Stomach (tissue), 9 donors: ENCODE data around the gene TWF2. TPM values are rescaled to one million over a fixed set of nuclear protein-coding genes. Genes with fewer than 3 reads are reported as not detected.

Experiments
- DNase-seq, 2 donors: peaks; one replicate each; pipeline versions ENCODE4 v3.0.0 to v3.0.0-alpha.2; 2013 to 2019
- H3K27ac ChIP-seq, 5 donors: fragments of 200-600 bp in 4 of 5; sonication (generic) in 4 of 5; one replicate each; pipeline ENCODE4 v1.5.1; 2013 to 2019; ENCODE audit warnings: mild to moderate bottlenecking in 1 of 5, moderate library complexity in 1 of 5
- H3K27me3 ChIP-seq, 3 donors: fragments of 200-600 bp; sonication (generic); one replicate each; pipeline ENCODE4 v1.5.1; 2017 to 2019; ENCODE audit warnings: mixed run types in 1 of 3
- H3K36me3 ChIP-seq, 4 donors: fragments of 200-600 bp; sonication (generic); 1 replicate in 3 of 4; 2 replicates in 1 of 4; pipeline ENCODE4 v1.5.1; 2016 to 2019
- H3K4me1 ChIP-seq, 4 donors: fragments of 200-600 bp; sonication (generic); one replicate each; pipeline ENCODE4 v1.5.1; 2016 to 2019
- H3K4me3 ChIP-seq, 4 donors: fragments of 200-600 bp; sonication (generic) in 3 of 4; one replicate each; pipeline ENCODE4 v1.5.1; 2016 to 2019; ENCODE audit warnings: mild to moderate bottlenecking in 1 of 4
- H3K9me3 ChIP-seq, 4 donors: fragments of 200-600 bp; sonication (generic); one replicate each; pipeline ENCODE4 v1.5.1; 2016 to 2019
- EP300 ChIP-seq: sonication (generic); formaldehyde crosslinking; IDR thresholded peaks from one replicate; pipeline ENCODE4 v1.6.1; 2017; ENCODE audit warnings: antibody characterized with exemption
- POLR2A ChIP-seq, 4 donors: fragments of 450-650 bp; IDR thresholded peaks; one replicate each; pipeline ENCODE4 v1.6.1; 2016; ENCODE audit warnings: antibody characterized with exemption in 4 of 4, control low read depth in 2 of 4, mild to moderate bottlenecking in 1 of 4, moderate library complexity in 1 of 4
- POLR2AphosphoS5 ChIP-seq, 3 donors: sonication (generic); formaldehyde crosslinking; IDR thresholded peaks; one replicate each; pipeline ENCODE4 v1.6.1; 2016; ENCODE audit warnings: antibody characterized with exemption in 3 of 3
- WGBS, 5 donors: extraction: QIAGEN DNeasy Blood & Tissue Kit in 3 of 5; methylation state at CpG; one replicate each; pipeline versions ENCODE4 v1.1.5 to v1.1.7; 2013 to 2018; 5-methylcytosine and 5-hydroxymethylcytosine counted together
- intact Hi-C: fragments of 100-400 bp; cut with DNase I; formaldehyde crosslinking; loops from one replicate; pipeline ENCODE4 v1.15.1; 2023; ENCODE audit warnings: low total_unique reads
- polyA plus RNA-seq, 3 donors: library from polyadenylated mRNA; stranded (reverse); fragments of 200-250 nt; gene quantifications; one replicate each; pipeline ENCODE4 v1.2.3, GENCODE V29; 2013
- total RNA-seq, 5 donors: library from RNA; depleted of rRNA; stranded (reverse); fragments of >200 nt; gene quantifications; one replicate each; pipeline versions ENCODE4 v1.1.0 to v1.2.3, GENCODE V29; 2014 to 2016
- TF ChIP-seq, protein P1 (sequence below), 7 experiments: fragments of 450-650 bp in 4 of 7; fragments of 200-600 bp in 3 of 7; sonication (generic) in 3 of 7; IDR thresholded peaks; one replicate each; pipeline ENCODE4 v1.5.1; 2016 to 2019; ENCODE audit warnings: antibody characterized with exemption in 7 of 7, control low read depth in 2 of 7, mild to moderate bottlenecking in 1 of 7
- donor health status: healthy with polysubstance abuse.
- donor health status: Bipolar disorder and iron deficiency.
- donor health status: healthy.

TWF2 gene
- total and polyA plus RNA-seq, 8 donors = 18.7 to 237 (median 40.0) TPM

GRCh38 chr3:52253314-52254304 lies 14.7 kb upstream of the TWF2 start:
- 62 to 77% (median 70%) methylated on average over 10 to 12 of the region's 12 CpGs for WGBS, 5 donors
- TF ChIP-seq POLR2A (IDR thresholded peaks at IDR 0.05) (no peak), POLR2AphosphoS5 (IDR thresholded peaks at IDR 0.05) (peak in 1 of 3 donors; percentile 32), EP300 (no peak)
- TF ChIP-seq, protein P1, sequence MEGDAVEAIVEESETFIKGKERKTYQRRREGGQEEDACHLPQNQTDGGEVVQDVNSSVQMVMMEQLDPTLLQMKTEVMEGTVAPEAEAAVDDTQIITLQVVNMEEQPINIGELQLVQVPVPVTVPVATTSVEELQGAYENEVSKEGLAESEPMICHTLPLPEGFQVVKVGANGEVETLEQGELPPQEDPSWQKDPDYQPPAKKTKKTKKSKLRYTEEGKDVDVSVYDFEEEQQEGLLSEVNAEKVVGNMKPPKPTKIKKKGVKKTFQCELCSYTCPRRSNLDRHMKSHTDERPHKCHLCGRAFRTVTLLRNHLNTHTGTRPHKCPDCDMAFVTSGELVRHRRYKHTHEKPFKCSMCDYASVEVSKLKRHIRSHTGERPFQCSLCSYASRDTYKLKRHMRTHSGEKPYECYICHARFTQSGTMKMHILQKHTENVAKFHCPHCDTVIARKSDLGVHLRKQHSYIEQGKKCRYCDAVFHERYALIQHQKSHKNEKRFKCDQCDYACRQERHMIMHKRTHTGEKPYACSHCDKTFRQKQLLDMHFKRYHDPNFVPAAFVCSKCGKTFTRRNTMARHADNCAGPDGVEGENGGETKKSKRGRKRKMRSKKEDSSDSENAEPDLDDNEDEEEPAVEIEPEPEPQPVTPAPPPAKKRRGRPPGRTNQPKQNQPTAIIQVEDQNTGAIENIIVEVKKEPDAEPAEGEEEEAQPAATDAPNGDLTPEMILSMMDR (IDR thresholded peaks at IDR 0.05) = no peak
- peak overlapping the region in 1 of 4 donors; percentile 13 for H3K4me3 ChIP-seq
- no peaks in the 10 kb centered on the region for H3K27me3 ChIP-seq
- intact Hi-C loops = no loop called here
- H3K27ac ChIP-seq = peak overlapping the region; percentile 19 to 78 (median 60)
- DNase-seq = peak; percentile 48 to 78
- H3K36me3 ChIP-seq = peaks cover 63 to 100% (median 99%) of the 10 kb centered on the region in 4 donors
- peaks cover 7 to 42% (median 23%) of the 10 kb centered on the region in 4 donors for H3K4me1 ChIP-seq
- no peaks in the 10 kb centered on the region for H3K9me3 ChIP-seq

DNA sequence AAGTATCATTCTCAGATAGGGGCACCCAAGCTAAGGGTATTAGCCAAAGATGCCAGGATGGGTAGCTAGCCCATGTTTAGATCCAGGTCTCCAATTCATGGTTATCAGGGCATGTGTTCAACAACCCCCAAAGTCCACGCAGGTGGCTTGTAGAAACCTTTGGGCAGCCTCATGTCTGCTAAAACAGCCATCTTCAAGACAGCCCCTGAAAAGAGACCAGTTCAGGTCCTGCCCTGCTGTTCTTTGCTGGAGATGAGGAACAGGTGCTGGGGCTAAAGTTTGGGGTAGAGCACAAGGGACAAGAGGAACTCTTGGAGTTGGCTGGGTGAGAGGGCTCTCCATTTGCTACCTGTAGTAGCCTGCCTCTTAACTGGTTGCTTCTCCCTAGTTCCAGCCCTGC lies 11.2 kb upstream of the TWF2 start:
- 59 to 88% (median 64%) methylated on average over 1 of the region's 1 CpG for WGBS, 5 donors
- intact Hi-C loops = no loop called here
- peaks cover 29 to 77% (median 73%) of the 10 kb centered on the region in 4 donors for H3K36me3 ChIP-seq

GRCh38 chr3:52249683-52250082 lies 10.7 kb upstream of the TWF2 start:
- TF ChIP-seq EP300 (no peak), POLR2A (IDR thresholded peaks at IDR 0.05) (no peak), POLR2AphosphoS5 (IDR thresholded peaks at IDR 0.05) (no peak)
- TF ChIP-seq, protein P1 (IDR thresholded peaks at IDR 0.05) = no peak
- Histone ChIP-seq H3K4me1 (peaks cover 25 to 66% (median 39%) of the 10 kb centered on the region in 4 donors), H3K27ac (no peak overlapping the region), H3K9me3 (no peaks in the 10 kb centered on the region), H3K36me3 (peaks cover 26 to 72% (median 69%) of the 10 kb centered on the region in 4 donors), H3K27me3 (no peaks in the 10 kb centered on the region), H3K4me3 (no peak overlapping the region)
- intact Hi-C loops = no loop called here
- WGBS, 5 donors = 66 to 85% (median 75%) methylated on average over 3 to 6 of the region's 6 CpGs
- no peak for DNase-seq

More for the DNA sequence above, 11.2 kb upstream of the TWF2 start:
- no peak overlapping the region for H3K4me3 ChIP-seq
- TF ChIP-seq EP300 (no peak), POLR2A (IDR thresholded peaks at IDR 0.05) (no peak), POLR2AphosphoS5 (IDR thresholded peaks at IDR 0.05) (no peak)
- TF ChIP-seq, protein P1 (IDR thresholded peaks at IDR 0.05) = no peak
- H3K27ac ChIP-seq = no peak overlapping the region
- H3K27me3 ChIP-seq = no peaks in the 10 kb centered on the region
- no peaks in the 10 kb centered on the region for H3K9me3 ChIP-seq
- DNase-seq = no peak
- peaks cover 20 to 63% (median 37%) of the 10 kb centered on the region in 4 donors for H3K4me1 ChIP-seq

DNA sequence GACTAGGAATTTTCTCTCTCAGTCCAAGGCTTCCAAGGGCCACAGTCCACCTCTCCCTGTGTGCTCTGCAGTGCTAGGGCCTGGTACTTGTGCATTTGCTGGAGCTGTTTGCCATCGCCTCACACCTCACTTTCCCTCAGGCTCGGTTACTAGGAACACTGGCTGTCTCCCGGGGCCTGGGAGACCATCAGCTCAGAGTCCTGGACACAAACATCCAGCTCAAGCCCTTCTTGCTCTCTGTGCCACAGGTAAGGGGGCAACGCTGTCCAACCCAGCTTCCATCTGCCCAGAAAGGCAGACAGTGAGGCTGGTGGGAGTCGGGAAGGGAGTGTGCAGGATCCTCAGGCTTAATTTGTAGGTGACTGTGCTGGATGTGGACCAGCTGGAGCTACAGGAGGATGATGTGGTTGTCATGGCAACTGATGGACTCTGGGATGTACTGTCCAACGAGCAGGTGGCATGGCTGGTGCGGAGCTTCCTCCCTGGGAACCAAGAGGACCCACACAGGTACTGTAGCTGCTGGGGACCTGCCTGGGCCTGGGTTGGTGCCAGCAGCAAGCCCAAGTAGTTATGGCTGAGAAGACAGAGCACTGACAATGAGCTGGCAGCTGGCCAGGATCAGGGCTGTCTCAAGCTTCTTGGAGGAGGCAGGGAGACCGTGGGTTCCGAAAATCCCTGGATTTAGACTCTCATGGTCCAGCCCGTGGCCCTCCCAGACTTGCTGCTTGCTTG lies 10.0 kb upstream of the TWF2 start:
- intact Hi-C loops = no loop called here
- H3K27me3 ChIP-seq = no peaks in the 10 kb centered on the region
- peaks cover 26 to 66% (median 42%) of the 10 kb centered on the region in 4 donors for H3K4me1 ChIP-seq
- H3K9me3 ChIP-seq = no peaks in the 10 kb centered on the region
- DNase-seq = peak in 1 of 2 donors; percentile 41
- peaks cover 19 to 65% (median 62%) of the 10 kb centered on the region in 4 donors for H3K36me3 ChIP-seq
- WGBS, 5 donors = 64 to 73% (median 70%) methylated on average over 7 to 10 of the region's 10 CpGs
- peak overlapping the region in 1 of 5 donors; percentile 2 for H3K27ac ChIP-seq
- TF ChIP-seq, protein P1 (IDR thresholded peaks at IDR 0.05) = no peak
- TF ChIP-seq POLR2A (IDR thresholded peaks at IDR 0.05) (no peak), EP300 (no peak), POLR2AphosphoS5 (IDR thresholded peaks at IDR 0.05) (peak in 1 of 3 donors; percentile 2)
- no peak overlapping the region for H3K4me3 ChIP-seq
